NK-92 (cell line): ENCODE measurements around the gene MON2.
A peak's percentile ranks its signal among the peaks of the same experiment; 100 is the strongest.
"Not testable (repeated sequence)": the region's sequence is repeated elsewhere in the genome, so short reads cannot be mapped to it uniquely, and the experiment has no call there.

Source experiments
- DNase-seq: peaks from one replicate; lab custom pipeline; 2025; ENCODE audit not compliant: unreplicated experiment; lab: John Stamatoyannopoulos, UW

The MON2 gene

GRCh38 chr12:62542814-62543213 lies 76.2 kb downstream of the MON2 start:
- no peak for DNase-seq

GRCh38 chr12:62543324-62543723 lies 76.7 kb downstream of the MON2 start:
- no peak for DNase-seq

GRCh38 chr12:62543741-62544140 lies 77.1 kb downstream of the MON2 start:
- DNase-seq: no peak

GRCh38 chr12:62552906-62553556 lies 86.4 kb downstream of the MON2 start:
- DNase-seq: no peak

GRCh38 chr12:62559366-62559765 lies 92.7 kb downstream of the MON2 start:
- not testable (repeated sequence) for DNase-seq

GRCh38 chr12:62562846-62563245 lies 96.2 kb downstream of the MON2 start:
- DNase-seq: no peak

DNA sequence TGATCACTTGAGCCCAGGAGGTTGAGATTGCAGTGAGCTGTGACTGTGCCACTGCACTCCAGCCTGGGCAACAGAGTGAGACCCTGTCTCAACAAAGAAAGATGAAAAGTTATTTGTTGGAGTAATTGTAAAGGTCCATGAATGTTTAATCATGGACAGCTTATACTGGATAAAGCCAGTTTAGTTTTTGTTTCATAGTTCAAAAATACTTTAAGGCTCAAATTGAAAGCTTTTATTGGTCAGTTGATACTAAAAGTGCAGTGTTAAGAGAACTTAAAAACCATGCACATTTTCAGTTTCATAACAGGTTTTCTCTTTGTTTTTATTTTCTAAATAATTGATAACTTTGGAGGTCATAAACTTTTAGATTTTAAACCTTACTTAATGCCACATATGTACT lies 108.4 kb downstream of the MON2 start:
- DNase-seq: no peak

DNA sequence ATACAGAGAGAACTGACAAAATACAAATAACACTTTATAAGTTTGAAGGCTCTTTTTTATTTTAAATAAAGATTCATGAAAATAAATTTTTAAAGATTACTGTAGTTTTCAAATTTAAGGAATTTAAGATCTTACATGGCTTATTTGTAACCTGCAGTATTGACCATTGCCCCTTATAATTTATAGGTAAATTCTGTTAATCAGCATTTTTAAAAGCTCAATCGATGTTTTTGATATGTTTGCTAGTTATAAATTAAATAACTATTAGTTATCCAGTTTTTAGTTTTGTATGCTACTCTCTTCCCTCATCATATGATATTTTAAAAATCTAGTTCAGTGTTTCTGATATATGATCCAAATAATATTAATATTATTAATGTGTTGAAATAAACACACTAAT lies 109.9 kb downstream of the MON2 start:
- no peak for DNase-seq

GRCh38 chr12:62578726-62579125 lies 112.1 kb downstream of the MON2 start:
- no peak for DNase-seq

DNA sequence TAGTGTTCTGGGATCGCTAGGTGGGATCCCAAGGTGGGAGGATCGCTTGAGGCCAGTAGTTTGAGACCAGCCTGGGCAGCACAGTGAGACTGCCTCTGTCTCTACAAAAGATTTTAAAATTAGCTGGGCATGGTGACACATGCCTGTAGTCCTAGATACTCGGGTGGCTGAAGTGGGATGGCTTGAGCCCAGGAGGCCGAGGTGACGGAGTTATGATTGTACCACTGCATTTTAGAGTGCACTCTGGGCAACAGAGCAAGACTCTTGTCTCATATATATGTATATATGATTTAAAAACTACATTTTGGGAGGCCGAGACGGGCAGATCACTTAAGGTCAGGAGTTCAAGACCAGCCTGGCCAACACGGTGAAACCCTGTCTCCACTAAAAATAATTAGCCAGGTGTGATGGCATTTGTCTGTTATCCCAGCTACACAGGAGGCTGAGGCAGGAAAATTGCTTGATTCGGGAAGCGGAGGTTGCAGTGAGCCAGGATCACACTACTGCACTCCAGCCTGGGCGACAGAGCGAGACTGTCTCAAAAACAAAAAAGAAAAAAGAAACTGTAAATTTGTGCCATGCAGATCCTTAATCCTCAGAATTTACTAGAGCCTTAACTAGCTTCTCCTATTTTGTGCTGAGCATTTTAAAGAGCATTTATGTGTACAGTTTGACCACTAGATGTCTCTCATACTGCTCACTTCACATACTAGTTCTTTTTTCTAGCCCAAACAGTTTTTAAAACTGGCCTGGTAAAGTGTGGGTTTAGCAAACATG lies 114.8 kb downstream of the MON2 start:
- DNase-seq: no peak

DNA sequence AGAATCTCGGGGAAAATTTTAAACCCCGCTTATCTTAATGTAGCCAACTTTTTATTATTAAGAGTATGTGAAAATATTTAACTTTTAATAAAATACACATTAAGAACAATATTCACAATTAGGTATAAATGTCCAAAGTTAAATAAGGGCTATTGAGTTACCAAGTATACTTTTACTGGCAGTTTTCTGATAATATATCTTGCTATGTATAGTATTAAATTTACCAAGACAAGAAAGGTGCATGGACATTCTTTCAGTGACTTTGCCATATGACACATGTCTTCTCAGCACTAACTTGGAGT lies 115.4 kb downstream of the MON2 start:
- no peak for DNase-seq

DNA sequence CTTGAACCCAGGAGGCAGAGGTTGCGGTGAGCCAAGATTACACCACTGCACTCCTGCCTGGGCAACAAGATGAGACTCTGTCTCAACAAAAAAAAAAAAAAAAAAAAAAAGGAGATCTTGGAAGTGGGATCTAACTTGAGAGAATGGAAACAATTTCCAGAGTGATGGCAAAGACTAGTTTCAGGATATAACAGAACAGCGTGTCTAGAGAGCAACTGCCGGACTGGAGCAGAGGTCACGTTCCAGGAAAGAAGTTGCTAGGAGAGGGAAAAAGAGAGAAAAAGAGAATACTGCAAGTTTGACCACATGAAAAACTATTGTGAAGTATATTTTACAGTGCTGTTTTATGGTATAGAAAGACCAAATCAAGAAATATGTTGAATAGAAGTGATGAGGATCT lies 118.0 kb downstream of the MON2 start:
- DNase-seq: no peak

- DNase-seq: no peak
These were observed 120.2 kb downstream of the MON2 start for GRCh38 chr12:62586850-62587249.

GRCh38 chr12:62588916-62589315 lies 122.3 kb downstream of the MON2 start:
- no peak for DNase-seq

DNA sequence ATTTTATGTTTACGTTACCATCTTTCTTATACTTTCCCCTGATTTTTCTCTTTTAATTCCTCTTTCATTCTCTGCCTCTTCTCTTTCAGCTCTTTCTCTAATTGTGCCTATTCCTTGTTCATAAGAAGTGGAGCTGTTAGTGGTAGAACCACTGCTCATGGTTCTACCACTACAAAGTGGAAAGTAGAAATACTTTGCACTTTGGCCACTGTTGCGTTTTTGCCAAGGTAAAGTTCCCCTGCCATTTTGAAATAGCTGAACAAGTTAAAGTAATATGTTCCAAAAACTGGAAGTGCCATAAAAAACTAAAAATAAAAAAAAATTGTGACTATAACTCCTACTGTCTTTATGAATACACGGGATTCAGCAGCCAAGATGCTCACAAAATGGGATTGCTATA lies 130.6 kb downstream of the MON2 start:
- no peak for DNase-seq

DNA sequence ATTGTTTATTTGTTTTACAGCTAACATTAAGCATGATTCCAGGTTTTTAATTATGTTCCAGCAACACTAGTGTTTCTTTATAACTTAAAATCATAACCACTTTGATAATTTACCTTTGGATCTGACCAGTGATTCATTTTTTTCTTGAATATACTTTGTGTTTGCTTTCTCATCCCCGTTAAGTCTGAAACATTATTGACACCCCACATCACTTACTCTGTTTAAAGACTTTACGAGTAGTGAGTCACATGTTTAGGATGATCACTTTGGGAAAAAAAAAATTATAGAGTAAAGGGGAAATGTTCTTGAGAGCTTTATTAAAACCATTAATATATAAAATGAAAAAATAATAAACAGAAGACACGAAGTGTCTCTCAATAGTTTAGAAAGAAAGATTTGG lies 132.2 kb downstream of the MON2 start:
- no peak for DNase-seq

DNA sequence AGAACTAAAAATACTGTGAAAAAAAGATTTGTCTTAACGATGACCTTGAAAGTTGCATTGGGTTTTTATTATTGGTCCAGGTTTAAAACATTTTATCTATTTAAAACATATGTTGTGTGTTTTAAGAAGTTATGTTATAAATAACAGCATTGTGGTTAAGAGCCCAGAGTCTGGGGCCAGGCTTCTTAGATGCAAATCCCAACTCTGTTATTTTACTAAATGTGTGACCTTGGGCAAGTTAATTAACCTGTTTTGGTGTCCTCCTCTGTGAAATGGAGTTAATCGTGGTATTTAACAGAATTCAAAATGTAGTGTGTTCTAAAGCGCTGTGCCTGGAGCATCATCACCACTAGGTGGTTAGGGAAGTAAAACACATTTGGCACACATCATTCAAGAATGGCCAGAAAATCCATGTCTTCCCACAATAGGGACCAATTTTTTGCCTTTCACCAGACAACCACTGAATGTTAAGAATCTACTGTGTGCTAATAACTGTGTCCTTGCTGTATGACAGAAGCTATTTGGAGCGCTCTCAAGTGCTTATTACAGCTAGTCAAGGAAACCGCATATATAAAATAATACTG lies 133.3 kb downstream of the MON2 start:
- DNase-seq: no peak

- DNase-seq: no peak
These were observed 135.1 kb downstream of the MON2 start for GRCh38 chr12:62601765-62602164.

DNA sequence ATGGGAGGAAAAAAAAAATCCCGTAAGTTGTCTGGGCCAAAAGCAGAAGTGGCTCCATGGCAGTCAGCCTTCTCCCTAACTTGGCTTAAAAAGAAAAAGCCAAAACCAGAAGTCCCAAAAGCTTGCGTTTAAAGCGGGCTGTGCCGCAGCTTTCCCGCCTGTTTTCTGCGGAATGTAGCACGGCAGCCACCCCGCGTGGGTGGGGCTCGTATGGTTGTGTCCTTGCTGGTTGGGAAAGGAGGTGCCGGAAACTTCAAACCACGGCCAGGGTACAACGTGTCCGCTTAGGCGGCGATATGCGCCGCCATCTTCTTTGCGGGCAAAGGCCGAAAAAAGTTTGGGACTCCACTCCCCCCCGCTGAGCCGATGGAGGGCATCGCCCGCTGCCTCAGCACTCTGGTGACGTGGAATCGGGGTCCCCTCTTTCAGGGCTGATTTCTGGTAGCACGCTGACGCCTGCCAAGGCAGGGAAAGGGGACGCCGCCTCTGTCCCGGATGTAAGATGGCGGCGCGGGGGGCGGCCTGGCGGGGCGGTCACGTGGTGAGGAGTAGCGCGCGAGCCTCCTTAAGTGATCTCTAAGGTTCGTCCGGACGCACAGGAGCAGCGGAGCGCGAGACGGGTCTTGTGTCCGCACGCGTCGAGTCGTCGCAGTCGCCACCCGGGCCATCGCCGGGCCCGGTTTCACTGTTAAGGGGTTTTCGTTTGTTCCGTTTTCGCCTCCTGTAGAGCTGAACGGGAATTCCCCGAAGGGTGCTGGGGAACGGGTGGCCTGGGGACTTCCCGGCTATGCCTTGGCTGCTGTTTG lies 135.8 kb downstream of the MON2 start:
- peak; percentile 7 for DNase-seq

DNA sequence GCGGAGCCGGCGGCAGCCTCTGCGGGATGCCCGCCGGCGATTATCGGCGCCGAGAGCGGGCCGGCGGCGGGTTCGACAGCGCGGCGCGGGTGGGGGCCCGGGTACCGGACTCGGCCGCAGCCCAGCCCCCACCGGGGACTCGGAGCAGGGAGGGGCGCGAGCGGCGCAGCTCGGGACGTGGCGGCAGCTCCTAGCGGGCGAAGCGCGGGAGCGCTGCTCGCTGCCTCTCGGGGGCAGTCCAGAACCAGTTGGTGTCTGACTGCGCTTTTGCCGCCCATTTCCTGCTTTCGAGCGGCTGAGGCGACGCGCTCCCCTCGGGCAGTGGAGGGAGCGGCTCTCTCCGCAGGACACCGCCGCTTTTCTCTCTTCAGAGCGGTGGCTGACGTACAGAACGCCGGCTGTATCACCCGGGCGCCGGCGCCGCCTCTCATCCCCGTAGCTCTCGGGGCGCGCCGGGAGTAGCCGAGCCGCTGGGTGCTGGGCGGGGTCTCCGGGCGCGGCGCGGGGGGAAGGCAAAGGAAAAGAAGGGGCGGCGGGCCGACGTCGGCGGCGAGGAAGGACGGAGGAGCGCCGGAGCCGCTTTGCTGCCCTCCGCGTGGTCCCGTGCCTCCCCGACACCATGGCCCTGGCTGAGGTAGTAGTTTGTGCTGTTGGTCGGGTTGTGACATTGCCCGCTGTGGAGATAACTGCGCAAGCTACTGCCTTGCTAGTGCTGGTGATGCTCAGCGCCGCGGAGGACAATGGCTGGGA lies 136.6 kb downstream of the MON2 start:
- DNase-seq: no peak

GRCh38 chr12:62603811-62604098 lies 137.1 kb downstream of the MON2 start:
- DNase-seq: no peak
